CD4-positive, alpha-beta T cell treated with Interleukin-17A for 1 hour (primary cell): Measurements from ENCODE around the gene TMEM205.
A peak's percentile ranks its signal among the peaks of the same experiment; 100 is the strongest.

Experiments used
- DNase-seq: peaks from one replicate; pipeline ENCODE4 v3.0.0-alpha.2; 2020

The TMEM205 gene

DNA sequence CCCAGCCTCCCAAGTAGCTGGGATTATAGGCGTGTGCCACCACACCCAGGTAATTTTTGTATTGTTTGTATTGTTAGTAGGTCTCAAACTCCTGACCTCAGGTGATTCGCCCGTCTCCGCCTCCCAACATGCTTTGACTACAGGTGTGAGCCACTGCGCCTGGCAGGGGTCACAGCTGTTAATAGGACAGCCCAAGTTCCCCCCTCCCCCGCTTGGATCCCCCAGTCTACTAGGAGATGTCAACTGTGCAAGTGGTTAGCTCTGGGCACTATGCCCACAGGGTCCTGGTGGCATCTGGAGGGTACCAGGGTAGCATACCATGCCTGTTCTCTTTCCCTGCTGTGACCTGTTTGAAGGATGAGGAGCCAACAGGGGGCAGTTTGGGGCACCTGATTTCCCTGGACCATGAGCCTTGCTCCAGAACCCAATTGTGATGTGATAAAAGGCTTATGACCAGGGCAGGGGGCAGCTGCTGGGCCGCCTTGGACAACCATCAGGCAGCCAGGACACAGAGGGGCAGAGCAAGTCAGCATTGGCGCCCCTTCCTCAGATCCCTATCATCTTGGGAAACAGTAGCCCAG is 50.3 kb downstream of the TMEM205 start, which contains the start of gene TSPAN16:
TSPAN16 (plus strand) TSS at position 496 of the 581 bp plus-strand sequence. CDS start 138 bp downstream, outside the sequence.
- DNase-seq, result no peak

GRCh38 chr19:11295180-11295579 is 50.9 kb downstream of the TMEM205 start:
- no peak for DNase-seq

GRCh38 chr19:11293433-11294389 is 52.4 kb downstream of the TMEM205 start:
- peak; percentile 80 for DNase-seq
